BJ (cell line): ENCODE measurements around the gene MAML3. TPM values are rescaled to one million over a fixed set of nuclear protein-coding genes. Genes with fewer than 3 reads are reported as not detected.

Source experiments
- CTCF ChIA-PET: fragments of 350-600 bp; formaldehyde crosslinking; extraction: SDS; loops from one replicate; lab custom pipeline; 2021; ENCODE audit warnings: antibody characterized with exemption, inconsistent platforms; lab: Yijun Ruan, JAX
- POLR2A ChIA-PET: fragments of 300-600 bp; sonication (Branson Sonifier 250); formaldehyde crosslinking; extraction: SDS; loops from one replicate; lab custom pipeline; 2021; ENCODE audit warnings: antibody characterized with exemption; lab: Charles Lee
- DNase-seq: peaks from one replicate; pipeline ENCODE4 v3.0.0-alpha.2; 2011; ENCODE audit warnings: low read depth
- H3K27me3 ChIP-seq: 2 replicates; pipeline ENCODE4 v1.6.0; 2011; ENCODE audit warnings: low read length; ENCODE audit not compliant: control insufficient read depth, insufficient read depth
- H3K36me3 ChIP-seq: 2 replicates; pipeline ENCODE4 v1.5.1; 2011; ENCODE audit warnings: low read length; ENCODE audit not compliant: control insufficient read depth, insufficient read depth
- H3K4me3 ChIP-seq: 2 replicates; pipeline ENCODE4 v1.5.1; 2011; ENCODE audit warnings: low read depth, mild to moderate bottlenecking, control low read depth, low read length
- CTCF ChIP-seq: IDR thresholded peaks from 2 replicates; pipeline ENCODE4 v1.5.1; 2011; ENCODE audit warnings: low read depth, mild to moderate bottlenecking, control low read depth, inconsistent platforms, low read length, moderate library complexity; ENCODE audit not compliant: insufficient read depth
- polyA plus RNA-seq: library from polyadenylated mRNA; depleted of rRNA; stranded (reverse); fragments of >200 nt; gene quantifications from 2 replicates; pipeline ENCODE4 v1.2.3, GENCODE V29; 2011

Gene MAML3
- polyA plus RNA-seq, 1 experiment = 1.6 TPM

GRCh38 chr4:140183270-140183669 lies 29.3 kb upstream of the MAML3 start:
- no peaks in the 10 kb centered on the region for H3K36me3 ChIP-seq
- TF ChIP-seq CTCF = no peak
- CTCF ChIA-PET = no interaction called here
- H3K27me3 ChIP-seq = peaks cover 6% of the 10 kb centered on the region; the same call in 1 of the 2 replicates
- DNase-seq = no peak
- POLR2A ChIA-PET = no interaction called here
- H3K4me3 ChIP-seq = no peak overlapping the region

GRCh38 chr4:140180577-140180976 lies 26.6 kb upstream of the MAML3 start:
- H3K4me3 ChIP-seq = no peak overlapping the region
- ChIA-PET CTCF (interaction anchor here (0.5 to 0.8 kb wide), 2 partner anchors 146 to 187 kb away, joined by 3 read pairs; no protein-coding TSS in a partner anchor), POLR2A (no interaction called here)
- H3K27me3 ChIP-seq = peaks cover 3% of the 10 kb centered on the region; the same call in 1 of the 2 replicates
- TF ChIP-seq CTCF = no peak
- H3K36me3 ChIP-seq = no peaks in the 10 kb centered on the region
- DNase-seq = no peak

GRCh38 chr4:140176735-140177134 lies 22.8 kb upstream of the MAML3 start:
- DNase-seq = no peak
- Histone ChIP-seq H3K36me3 (no peaks in the 10 kb centered on the region), H3K4me3 (no peak overlapping the region), H3K27me3 (peaks cover 3% of the 10 kb centered on the region; the same call in 1 of the 2 replicates)
- POLR2A ChIA-PET = no interaction called here
- TF ChIP-seq CTCF = no peak
- CTCF ChIA-PET = no interaction called here

GRCh38 chr4:140174543-140174942 lies 20.6 kb upstream of the MAML3 start:
- peaks cover 3% of the 10 kb centered on the region; the same call in 1 of the 2 replicates for H3K27me3 ChIP-seq
- POLR2A ChIA-PET = no interaction called here
- CTCF ChIA-PET = no interaction called here

GRCh38 chr4:140172960-140173359 lies 19.0 kb upstream of the MAML3 start:
- peaks cover 3% of the 10 kb centered on the region; the same call in 1 of the 2 replicates for H3K27me3 ChIP-seq
- TF ChIP-seq CTCF = no peak
- no peak for DNase-seq
- no peak overlapping the region for H3K4me3 ChIP-seq
- no peaks in the 10 kb centered on the region for H3K36me3 ChIP-seq
- ChIA-PET POLR2A (no interaction called here), CTCF (no interaction called here)

More at GRCh38 chr4:140174543-140174942, 20.6 kb upstream of the MAML3 start:
- no peak for DNase-seq
- Histone ChIP-seq H3K36me3 (no peaks in the 10 kb centered on the region), H3K4me3 (no peak overlapping the region)
- no peak for TF ChIP-seq CTCF
